ENCODE data around the gene ANKS3.

The ANKS3 gene

GRCh38 chr16:4687416-4687815, 46.7 kb downstream of the ANKS3 start:
- TF ChIP-seq, protein P1, sequence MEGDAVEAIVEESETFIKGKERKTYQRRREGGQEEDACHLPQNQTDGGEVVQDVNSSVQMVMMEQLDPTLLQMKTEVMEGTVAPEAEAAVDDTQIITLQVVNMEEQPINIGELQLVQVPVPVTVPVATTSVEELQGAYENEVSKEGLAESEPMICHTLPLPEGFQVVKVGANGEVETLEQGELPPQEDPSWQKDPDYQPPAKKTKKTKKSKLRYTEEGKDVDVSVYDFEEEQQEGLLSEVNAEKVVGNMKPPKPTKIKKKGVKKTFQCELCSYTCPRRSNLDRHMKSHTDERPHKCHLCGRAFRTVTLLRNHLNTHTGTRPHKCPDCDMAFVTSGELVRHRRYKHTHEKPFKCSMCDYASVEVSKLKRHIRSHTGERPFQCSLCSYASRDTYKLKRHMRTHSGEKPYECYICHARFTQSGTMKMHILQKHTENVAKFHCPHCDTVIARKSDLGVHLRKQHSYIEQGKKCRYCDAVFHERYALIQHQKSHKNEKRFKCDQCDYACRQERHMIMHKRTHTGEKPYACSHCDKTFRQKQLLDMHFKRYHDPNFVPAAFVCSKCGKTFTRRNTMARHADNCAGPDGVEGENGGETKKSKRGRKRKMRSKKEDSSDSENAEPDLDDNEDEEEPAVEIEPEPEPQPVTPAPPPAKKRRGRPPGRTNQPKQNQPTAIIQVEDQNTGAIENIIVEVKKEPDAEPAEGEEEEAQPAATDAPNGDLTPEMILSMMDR (IDR thresholded peaks at IDR 0.05; ENCODE audit: low read depth, low read length), result no peak
- H3K4me3 ChIP-seq (ENCODE audit: low read depth, low read length), result no peak overlapping the region

DNA sequence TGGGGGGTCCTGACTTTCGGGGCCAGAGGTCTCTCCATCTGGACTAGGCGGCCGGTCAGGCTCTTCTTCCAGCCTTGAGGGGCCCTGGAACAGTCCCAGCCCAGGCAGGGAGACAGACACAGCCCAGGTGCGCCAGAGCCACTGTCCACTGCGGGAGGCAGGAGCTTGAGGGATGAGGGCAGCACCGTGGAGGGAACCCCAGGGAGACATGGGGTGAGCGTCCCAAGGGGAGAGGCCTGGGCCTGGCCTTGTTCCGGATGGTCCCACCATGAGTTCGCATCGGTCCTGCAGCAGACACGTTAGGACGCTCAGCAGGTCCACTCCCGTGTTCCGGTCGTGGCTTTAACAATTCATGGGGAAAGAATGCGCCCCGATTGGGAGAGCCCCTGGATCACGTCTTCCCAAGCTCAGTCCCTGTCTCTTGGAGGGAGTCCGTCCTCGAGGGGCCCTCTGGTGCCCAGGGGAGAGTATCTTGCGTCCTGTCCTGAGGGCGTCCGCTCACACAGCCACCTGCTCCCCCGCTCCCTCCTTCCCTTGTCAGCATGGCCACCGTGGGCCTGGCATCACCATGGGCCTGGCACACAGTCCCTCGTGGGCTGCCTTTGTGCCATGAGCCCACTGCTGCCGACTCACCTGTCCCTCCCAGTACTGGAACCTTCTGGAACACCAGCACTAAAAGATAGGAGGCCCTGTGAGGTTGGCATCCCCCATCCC, 47.4 kb downstream of the ANKS3 start:
- TF ChIP-seq, protein P1 (IDR thresholded peaks at IDR 0.05; ENCODE audit: low read depth, low read length), result no peak
- no peak overlapping the region for H3K4me3 ChIP-seq (ENCODE audit: low read depth, low read length)

GRCh38 chr16:4685776-4686496, 48.1 kb downstream of the ANKS3 start:
- H3K4me3 ChIP-seq (ENCODE audit: low read depth, low read length), result no peak overlapping the region
- TF ChIP-seq, protein P1 (IDR thresholded peaks at IDR 0.05; ENCODE audit: low read depth, low read length), result no peak

GRCh38 chr16:4685292-4685691, 48.8 kb downstream of the ANKS3 start:
- H3K4me3 ChIP-seq (ENCODE audit: low read depth, low read length), result no peak overlapping the region
- TF ChIP-seq, protein P1 (IDR thresholded peaks at IDR 0.05; ENCODE audit: low read depth, low read length), result no peak

- no peak overlapping the region for H3K4me3 ChIP-seq (ENCODE audit: low read depth, low read length)
- TF ChIP-seq, protein P1 (IDR thresholded peaks at IDR 0.05; ENCODE audit: low read depth, low read length), result no peak
Observed at GRCh38 chr16:4684763-4685162, 49.3 kb downstream of the ANKS3 start.

- H3K4me3 ChIP-seq (ENCODE audit: low read depth, low read length), result no peak overlapping the region
- TF ChIP-seq, protein P1 (IDR thresholded peaks at IDR 0.05; ENCODE audit: low read depth, low read length), result no peak
Observed at GRCh38 chr16:4684058-4684715, 49.9 kb downstream of the ANKS3 start.
